Activated T-helper 1 cell treated with Interleukin-2 at 50 U/mL for 16 hours (primary cell): Measurements from ENCODE around the gene ANK3.

Experiments
- DNase-seq: peaks from one replicate; pipeline ENCODE4 v3.0.0-alpha.2; 2020; ENCODE audit warnings: low read depth

Gene ANK3

DNA sequence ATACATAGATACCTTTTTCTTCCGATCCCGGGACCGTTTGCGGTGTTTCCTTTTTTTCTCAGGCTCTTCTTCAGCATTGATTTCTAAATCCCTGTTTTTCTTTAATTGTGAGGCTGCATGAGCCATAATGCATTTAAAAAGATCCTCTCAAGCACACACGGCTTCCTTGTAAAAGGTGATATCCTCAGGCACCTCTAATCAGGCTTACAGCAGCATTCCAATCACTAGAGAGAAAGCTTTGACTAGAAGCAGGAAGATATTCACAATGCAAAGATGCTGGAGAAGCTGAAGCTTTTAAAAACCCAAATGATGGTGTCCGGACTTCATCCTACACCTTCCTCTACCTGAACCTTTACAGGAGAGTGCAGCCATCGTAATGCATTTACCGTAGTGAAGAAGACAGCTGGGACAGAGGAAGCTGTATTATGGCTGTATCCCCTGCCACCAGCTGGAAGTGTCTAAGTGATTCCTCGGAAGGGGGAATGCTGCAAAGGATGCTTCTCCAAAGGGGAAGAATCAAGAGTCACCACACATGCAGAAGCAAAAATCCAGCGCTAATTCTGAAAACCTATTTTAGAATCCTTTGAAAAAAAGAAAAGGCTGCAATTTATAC lies at the start of gene ANK3:
Gene ANK3, minus strand, starts transcription at position 463 of the 613 bp plus-strand sequence. Its CDS starts 337 bp downstream, at position 126.
- no peak for DNase-seq

DNA sequence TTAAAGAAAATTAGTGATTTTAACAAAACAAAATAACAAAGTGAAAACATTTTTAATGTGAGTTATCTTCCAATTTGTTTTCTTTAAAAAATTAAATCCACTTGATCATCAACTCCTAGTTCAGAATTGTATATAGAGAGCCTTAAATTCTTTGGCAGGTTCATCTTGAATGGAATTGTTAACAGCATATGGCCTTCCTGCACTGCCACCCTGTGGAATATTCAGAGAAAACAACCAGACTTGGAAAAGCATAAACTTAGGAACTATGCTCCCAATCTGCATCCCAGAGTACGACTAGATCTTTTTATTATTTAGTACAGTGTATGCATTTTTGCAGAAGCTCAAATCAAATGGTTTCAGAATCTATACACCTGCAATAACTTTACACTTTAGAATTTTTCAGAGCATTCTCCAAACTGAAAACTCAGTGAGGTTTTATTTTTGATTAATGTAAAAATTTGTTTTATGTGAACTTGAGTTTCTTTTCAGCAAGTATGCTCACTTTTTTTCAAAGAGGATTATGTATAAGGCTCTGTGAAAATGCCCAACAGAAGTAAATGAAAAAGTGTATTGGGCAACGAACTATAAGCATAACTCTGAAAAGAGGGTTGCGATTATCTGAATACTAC lies 44.9 kb upstream of the ANK3 start:
- no peak for DNase-seq

DNA sequence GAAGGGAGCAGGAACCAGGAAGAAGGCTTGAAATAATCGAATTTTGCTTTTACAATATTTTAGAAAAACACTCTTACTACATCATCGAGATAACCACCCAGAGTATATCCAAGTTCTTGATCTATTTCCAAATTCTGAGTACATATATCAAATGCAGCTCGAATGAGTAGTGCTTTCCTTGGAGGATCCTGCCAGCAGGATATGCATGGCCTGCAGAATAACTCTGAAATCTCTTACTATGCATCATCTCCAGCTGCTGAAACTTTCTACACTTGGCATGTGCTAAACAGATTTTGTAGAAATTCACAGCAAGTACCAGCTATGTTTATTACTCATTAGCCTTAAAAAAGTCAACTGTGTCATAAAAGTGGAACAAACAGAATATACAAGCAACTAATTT lies 44.0 kb upstream of the ANK3 start:
- no peak for DNase-seq

DNA sequence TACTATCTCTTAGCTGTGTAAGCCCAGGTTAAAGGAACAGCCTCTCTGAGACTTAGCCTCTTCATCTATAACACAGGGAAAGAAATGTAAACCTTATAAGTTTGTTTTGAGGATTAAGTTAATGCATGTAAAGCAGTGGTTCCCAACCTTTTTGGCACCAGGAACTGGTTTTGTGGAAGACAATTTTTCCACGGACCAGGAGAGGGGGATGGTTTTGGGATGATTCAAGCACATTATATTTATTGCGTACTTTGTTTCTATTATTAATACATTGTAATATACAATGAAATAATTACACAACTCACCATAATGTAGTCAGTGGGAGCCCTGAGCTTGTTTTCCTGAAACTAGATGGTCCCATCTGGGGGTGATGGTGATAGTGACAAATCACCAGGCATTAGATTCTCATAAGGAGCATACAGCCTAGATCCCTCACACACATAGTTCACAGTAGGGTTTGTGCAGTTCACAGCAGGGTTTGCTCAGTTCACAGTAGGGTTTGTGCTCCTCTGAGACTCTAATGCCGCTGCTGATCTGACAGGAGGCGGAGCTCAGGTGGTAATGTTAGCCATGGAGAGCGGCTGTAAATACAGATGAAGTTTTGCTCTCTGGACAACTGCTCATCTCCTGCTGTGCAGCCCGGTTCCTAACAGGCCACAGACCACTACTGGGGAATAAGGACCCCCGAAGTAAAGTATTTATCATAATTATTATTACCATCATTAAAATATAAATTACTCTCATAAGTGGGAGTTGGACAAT lies 41.3 kb upstream of the ANK3 start:
- no peak for DNase-seq

DNA sequence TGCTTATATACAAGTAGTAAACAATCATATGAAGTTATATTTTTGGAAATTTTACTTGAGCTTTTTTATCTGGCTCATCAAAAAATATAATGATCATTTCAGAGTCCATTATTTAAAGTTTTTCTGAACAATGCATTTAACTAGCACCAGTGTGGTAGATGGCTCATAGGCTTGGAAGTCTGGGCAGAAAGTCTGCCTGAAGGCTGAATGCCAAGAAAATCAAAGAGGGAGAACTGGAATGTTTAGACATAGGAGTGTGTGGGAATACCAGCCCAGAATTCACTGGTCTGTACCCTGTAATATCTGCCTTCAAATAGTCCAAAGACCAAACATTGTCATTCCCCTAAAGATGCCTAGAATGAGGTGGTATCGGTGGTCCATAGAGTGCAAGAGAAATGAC lies 40.3 kb upstream of the ANK3 start:
- DNase-seq: no peak

DNA sequence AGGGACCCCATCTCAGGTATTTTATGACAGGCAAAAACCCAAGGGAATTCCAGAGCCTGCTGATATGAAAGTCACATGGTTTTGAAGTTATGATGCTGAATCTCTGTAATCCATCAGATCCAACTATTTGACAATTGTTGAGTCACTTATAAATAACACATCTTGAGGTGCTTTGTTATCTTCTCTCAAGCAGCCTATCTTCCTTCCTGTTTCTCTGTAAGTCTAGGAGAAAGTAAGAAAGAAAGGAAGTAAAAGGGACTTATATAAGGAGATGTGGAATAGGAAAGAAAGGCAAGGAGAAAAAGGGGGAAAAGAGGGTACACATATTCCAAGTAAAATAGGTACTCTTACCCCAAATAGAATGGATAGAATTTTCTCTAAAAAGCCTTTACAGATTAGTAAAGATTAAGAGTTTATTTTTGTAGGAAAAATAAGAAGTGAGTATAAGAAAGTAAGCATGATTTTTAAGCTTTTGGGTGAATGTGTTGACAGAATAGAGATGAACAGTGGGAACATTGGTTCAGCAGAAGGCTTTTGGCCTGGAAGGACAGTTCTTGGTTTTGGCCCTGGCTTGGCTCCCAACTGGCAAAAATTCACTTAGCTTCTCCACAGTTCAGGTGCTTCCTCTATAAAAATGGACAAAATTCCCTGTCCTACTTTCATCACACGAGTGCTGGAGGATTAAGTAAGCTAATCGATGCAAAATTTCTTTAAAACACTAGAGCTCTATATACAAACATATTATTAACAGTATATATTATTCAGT lies 39.6 kb upstream of the ANK3 start:
- DNase-seq: no peak

DNA sequence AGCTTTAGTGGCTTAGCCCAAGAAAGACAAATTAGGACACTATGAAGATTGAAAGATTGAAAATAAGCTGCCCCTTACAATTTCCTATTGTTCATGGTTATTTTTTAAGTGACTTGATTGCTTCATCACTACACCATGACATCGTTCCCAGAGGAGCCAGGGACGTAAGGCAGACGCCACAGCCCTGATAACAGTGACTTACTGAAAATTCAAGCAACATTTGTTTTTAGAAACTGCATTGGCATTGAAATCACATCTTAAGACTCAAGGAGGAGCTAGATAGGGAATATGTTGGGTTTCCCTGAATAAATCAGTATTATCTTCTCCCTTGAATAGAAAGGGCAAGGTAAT lies 38.7 kb upstream of the ANK3 start:
- no peak for DNase-seq

DNA sequence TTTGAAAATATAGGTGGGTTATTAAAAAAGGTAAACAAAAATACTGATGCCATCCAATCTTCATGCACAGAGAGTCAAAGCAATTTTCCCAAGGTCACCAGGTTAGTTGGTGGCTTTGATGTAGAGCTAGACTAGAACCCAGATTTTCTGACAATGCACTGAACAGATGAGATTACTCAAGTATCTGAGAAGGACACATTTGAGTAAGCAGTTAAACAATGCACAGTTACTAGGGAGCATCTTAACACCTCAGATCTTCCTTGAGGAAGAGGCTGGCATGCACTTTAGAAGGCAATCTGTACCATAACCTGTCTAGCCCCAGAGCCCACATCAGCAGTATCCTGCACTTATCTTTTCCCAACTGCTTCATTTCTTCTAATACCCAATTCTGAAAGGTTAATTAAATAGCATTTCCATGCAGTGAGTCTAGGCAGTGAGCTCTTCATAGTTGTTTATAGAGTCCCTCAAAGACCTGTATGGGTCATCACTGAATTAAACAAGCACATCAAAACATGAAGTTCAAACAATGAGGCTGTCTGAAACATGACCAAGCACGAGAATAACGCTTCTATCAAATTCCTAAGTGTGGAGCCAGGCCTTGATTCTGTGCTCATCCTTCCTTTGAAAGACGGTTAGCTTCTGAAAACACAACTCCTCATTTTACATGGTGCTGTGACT lies 38.2 kb upstream of the ANK3 start:
- no peak for DNase-seq

DNA sequence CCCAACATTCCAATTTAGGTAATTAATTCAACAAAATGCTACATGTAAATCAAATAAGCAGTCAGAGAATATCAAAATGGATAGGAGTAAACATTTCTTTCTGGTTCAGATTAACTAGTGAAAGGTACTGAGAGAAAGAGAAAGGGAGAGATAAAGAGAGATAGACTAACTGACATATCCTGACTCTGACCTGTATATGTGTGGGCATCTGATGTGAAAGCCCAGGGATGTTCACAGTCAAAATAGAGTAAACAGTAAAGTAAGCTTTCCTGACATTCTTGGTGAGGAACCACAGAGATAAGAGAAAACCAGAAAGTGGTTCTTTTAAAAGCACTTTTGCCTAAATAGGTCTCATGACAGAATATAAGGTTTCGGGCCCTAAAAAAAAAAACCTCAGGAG lies 37.5 kb upstream of the ANK3 start:
- no peak for DNase-seq

DNA sequence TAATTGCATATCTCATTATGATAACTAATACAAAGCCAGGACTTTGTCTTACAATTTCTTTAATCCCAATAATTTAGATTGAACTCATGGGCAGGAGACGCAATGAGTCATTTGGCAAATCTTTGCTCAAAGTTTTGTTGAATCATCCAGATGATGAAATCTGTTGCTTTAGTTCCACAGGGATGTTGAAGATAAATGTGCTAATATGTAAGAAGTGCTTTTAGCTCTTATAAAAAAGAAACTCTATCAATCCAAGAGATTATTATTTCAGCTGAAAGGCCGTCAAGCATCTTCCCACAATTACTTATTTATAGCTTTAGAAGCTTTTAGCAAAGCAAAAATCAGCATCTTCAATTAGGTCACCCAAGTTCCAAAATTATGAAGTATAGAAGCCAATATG lies 36.8 kb upstream of the ANK3 start:
- DNase-seq: no peak

DNA sequence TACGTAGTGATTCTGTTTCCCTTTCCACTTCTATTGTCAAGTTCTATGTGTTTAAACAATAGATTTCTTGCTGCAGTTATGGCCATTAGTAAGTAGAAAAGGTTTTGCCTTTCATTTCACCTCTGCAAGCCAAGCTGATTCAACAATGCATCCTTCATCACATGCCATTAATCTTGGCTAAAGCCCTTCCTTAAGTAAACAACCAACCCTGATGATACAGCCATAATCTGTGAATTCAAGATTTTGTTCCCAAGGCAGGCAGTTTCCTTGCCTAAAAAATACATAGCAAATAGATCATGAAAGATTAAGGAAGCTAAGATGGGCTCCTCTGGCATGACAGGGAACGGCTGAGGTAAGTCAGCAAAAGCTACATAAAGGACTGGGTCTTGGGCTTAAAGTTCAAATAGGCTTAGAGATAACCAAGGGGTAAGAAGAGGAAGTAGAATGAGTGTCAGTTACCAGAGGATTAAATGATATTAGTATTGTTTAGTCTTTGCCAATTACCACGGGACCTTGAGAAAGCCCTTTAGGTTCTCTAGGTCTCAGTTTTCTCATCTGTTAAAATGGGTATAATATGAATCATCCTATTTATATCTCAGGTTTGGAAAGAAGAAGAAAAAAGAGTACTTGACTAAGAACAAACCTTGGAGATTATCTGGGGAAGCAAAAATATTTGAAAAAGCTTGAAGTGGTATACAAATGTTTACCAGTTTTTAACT lies 35.9 kb upstream of the ANK3 start:
- no peak for DNase-seq

DNA sequence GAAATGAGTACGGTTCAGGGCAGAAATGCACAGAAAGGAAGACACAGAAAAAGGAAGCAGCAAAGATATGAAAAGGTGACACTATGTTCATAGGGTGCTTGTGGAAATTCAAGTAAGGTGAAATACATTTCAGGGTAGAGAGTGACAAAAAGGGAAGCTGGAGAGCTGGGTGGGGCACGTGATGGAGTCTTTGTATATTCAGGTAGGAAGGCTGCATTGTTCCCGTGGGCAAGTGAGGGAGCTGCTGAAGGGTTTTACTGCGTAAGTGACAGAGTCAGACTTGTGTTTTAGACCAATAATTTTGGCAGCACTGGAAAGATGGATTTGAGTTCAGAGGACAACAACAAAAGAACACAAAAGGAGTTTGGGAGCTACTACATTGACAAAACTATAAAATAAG lies 35.3 kb upstream of the ANK3 start:
- no peak for DNase-seq

DNA sequence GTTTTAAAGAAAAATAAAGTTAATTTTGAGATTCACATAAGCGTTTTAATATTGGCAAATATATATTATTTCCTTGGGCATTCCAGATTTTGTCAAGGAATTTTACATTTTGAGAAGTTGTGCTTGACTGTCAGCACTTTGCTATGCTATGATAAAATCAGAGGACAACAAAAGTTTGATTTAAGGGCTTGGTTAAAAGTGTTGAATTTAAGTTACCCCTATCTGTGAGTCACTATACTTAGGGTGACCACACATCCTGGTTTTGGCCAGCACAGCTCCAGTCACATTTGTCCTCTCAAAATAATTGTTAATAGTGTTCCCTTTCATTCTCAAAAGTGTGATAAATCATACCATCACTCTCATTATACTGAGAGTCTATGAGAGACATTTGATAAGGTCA lies 34.2 kb upstream of the ANK3 start:
- DNase-seq: no peak

DNA sequence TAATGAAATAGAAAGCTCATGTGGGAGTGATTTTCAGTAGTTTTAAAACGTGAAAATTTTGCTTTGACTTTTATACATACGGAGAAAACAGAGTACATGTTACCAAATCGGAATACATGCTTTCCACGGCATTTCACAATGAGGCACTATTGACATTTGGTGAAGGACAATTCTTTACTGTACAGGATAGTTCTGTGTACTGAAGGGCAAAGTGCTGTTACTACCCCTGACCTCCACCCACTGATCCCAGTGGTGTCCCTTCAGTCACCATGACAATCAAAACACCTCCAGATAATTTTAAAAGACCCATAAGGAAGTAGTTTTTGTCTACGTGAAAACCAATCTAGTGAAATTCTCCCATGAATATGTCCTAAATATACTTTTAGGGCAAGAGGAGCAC lies 33.1 kb upstream of the ANK3 start:
- no peak for DNase-seq

DNA sequence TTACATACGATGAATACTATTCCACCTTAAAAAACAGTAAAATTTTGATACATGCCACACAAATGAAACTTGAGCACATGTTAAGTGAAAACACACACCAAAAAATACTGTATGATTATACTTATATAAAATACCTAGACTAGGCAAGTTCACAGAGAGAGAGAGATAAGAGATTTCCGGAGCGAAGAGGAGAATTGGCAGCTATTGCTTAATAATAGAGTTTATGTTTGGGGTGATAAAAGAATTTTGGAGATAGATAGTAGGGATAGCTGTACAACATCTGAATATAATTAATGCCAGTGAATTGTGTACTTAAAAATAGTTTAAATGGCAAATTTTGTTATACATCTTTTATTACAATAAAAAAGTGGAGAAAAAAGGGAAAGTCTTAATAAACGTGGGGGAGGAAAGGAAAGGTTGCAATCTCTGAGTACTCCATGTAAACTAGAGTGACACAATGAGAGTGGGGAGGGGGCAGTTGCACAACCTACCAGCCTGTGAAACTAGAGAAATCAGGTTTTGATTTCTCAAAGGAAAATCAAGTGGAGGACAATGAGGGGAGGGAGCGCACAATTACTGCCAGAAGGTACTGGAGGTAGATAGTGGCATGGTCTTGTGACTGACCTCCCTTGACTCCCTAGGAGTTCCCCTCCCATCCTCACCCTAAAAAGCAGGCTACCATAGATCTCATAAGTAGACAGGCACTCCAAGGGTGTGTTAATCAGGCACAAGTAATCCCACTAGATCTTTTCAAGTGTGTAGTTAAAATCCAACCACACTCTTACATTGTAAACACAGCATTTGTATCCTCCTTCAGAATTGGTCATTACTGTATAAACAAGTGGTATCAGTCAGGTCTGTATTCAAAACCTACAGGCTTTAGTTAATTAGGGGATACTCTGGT lies 31.6 kb upstream of the ANK3 start:
- DNase-seq: no peak

DNA sequence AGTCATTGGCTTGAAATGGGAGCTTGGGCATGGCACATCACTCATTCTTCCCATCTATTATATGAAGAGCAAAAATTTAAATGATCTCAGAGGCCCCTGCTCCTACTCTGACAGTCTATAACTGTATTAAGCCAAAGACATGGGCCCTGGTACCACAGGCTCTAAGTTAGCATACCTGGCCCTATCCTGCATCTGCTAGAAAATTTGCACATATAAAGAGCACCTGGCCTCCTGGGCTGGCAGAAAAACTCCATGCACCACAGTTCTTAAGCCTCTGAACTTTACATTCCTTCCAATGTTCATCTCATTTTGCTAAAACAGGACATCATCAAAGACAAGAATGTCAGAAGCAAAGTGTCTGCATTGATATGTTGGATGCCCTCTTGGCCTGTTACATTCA lies 29.6 kb upstream of the ANK3 start:
- DNase-seq: no peak

DNA sequence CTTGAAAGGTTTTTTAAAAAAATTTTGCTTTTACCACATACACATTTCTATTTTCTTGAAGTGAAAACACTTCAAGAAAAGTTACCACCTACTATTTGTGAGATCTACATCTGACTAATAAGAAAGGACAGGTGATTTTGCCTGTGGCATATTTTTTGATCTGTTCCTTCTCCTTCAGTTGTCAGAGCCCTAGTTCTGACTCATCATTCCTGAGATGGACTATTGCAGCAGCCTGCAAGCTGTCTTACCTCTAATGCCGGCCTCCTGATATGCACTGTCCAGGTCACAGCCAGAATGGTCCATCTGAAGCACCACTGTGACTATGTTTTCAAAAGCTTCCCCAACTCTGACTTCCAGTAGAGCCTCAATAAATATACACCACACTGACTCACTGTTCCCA lies 28.2 kb upstream of the ANK3 start:
- DNase-seq: no peak

DNA sequence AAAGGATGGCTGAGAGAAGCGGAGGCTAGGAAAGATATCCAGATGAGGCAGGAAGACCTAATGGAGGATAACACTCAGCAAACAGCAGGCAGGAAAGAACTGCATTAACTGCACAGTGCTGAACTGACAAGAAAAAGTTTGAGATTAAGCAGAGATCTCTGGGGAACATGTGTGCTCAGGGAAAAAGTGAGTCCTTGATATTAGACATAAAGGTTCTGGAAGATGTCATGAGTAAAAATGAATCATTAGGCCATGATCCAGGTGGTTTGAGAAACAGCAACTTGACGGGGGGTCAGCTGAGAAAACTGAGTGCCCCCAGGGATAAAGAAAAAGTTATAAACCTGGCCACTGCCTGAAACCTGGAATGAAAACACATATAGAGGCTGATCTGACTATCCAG lies 27.3 kb upstream of the ANK3 start:
- no peak for DNase-seq

DNA sequence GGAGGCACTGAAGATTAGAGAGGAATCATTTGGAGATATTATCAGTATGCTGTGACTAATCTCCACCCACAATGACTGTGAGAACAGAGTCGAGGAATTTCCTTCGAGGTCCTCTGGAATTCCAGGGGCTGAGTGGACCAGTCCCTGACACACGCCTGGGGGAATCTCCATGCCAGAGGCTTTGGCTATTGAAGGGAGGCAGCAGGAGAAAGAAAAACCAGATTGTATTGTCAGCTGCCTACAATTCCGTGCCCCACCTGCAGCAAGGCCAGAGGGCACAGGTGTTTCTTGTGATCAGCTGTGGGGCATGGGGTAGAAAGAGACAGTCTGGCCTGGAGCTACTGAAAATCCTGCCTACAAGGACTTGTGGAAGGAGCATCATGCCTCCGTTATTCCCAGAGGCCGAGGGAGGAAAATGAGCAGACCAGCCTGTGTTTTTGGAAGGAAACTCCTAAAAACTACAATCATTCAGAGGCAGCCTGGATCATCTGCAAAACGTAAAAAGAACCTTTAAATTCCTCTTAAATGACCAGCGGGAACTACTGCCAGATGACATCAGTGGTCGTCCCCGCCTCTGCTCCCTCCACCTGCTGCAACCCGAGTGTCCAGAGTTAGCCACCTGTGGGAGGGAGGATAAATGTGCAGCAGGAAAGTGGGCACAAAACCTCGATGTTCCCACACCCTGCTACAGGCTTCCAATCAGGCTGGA lies 25.4 kb upstream of the ANK3 start:
- no peak for DNase-seq

DNA sequence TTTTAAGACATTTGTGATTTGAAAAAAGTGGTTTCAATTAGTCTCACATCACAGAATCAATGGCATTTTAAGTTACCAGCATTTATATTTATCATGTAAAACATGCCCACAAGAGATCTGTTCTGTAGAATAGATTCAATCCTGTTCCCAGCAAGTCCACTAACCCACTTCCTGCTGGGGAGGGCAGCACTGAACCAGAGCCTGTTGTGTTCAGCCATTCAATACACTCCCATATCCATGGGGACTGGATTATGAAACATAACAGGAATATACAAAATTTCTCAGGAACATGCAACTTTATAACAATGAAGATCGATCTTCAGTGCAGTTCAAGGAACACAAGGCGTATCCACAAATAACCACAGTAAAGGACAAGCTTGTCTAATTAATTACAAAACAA lies 24.4 kb upstream of the ANK3 start:
- no peak for DNase-seq
